Trophoblast cell (in vitro differentiated cells and primary cell): ENCODE data around the gene CAPN3.

ENCODE experiments used
- DNase-seq, 2 donors: peaks; one replicate each; pipeline ENCODE4 v3.0.0-alpha.2; 2016
- H2AFZ ChIP-seq: 2 replicates; pipeline ENCODE4 v1.6.1; 2013; ENCODE audit warnings: low read length, moderate library complexity, mild to moderate bottlenecking; ENCODE audit not compliant: insufficient read depth, poor library complexity
- H2AK5ac ChIP-seq: 2 replicates; pipeline ENCODE4 v1.6.1; 2013; ENCODE audit warnings: mild to moderate bottlenecking, low read length
- H2BK120ac ChIP-seq: 2 replicates; pipeline ENCODE4 v1.6.1; 2013; ENCODE audit warnings: low read length, mild to moderate bottlenecking, moderate library complexity; ENCODE audit not compliant: insufficient read depth, poor library complexity
- H2BK12ac ChIP-seq: 2 replicates; pipeline ENCODE4 v1.6.1; 2013; ENCODE audit warnings: mild to moderate bottlenecking, low read length, moderate library complexity
- H2BK5ac ChIP-seq: 2 replicates; pipeline ENCODE4 v1.6.1; 2013; ENCODE audit warnings: low read length, low read depth, moderate library complexity, mild to moderate bottlenecking; ENCODE audit not compliant: poor library complexity
- H3K14ac ChIP-seq: 2 replicates; pipeline ENCODE4 v1.6.1; 2013; ENCODE audit warnings: mild to moderate bottlenecking, low read length
- H3K18ac ChIP-seq: 2 replicates; pipeline ENCODE4 v1.6.1; 2013; ENCODE audit warnings: mild to moderate bottlenecking, low read length
- H3K23ac ChIP-seq: 2 replicates; pipeline ENCODE4 v1.6.1; 2013; ENCODE audit warnings: low read length
- H3K27ac ChIP-seq: 2 replicates; pipeline ENCODE4 v1.5.1; 2013; ENCODE audit warnings: low read depth, mild to moderate bottlenecking, inconsistent platforms, low read length, moderate library complexity
- H3K27me3 ChIP-seq: 2 replicates; pipeline ENCODE4 v1.6.1; 2013; ENCODE audit warnings: inconsistent platforms, mild to moderate bottlenecking, low read length, moderate library complexity; ENCODE audit not compliant: insufficient read depth
- H3K36me3 ChIP-seq, 2 experiments: 1 replicate in 1 of 2; 2 replicates in 1 of 2; pipeline ENCODE4 v1.6.1; 2013; ENCODE audit warnings: low read length in 2 of 2, mild to moderate bottlenecking in 2 of 2, moderate library complexity in 1 of 2; ENCODE audit not compliant: insufficient read depth in 2 of 2, control insufficient read depth in 1 of 2
- H3K4ac ChIP-seq: 2 replicates; pipeline ENCODE4 v1.6.1; 2013; ENCODE audit warnings: low read depth, mild to moderate bottlenecking, low read length, moderate library complexity
- H3K4me1 ChIP-seq, 2 experiments: 1 replicate in 1 of 2; 2 replicates in 1 of 2; pipeline ENCODE4 v1.6.1; 2013; ENCODE audit warnings: low read length in 2 of 2, mild to moderate bottlenecking in 2 of 2, moderate library complexity in 1 of 2; ENCODE audit not compliant: insufficient read depth in 2 of 2, control insufficient read depth in 1 of 2
- H3K4me2 ChIP-seq: 2 replicates; pipeline ENCODE4 v1.6.1; 2013; ENCODE audit warnings: inconsistent platforms, mild to moderate bottlenecking, low read length, moderate library complexity
- H3K4me3 ChIP-seq: 2 replicates; pipeline ENCODE4 v1.5.1; 2013; ENCODE audit warnings: mild to moderate bottlenecking, low read depth, low read length, inconsistent platforms
- H3K79me1 ChIP-seq: one replicate; pipeline ENCODE4 v1.6.1; 2013; ENCODE audit warnings: low read length
- H3K79me2 ChIP-seq: 2 replicates; pipeline ENCODE4 v1.6.1; 2013; ENCODE audit warnings: low read length, mild to moderate bottlenecking; ENCODE audit not compliant: control insufficient read depth, insufficient read depth, poor library complexity
- H3K9ac ChIP-seq: 2 replicates; pipeline ENCODE4 v1.6.1; 2013; ENCODE audit warnings: mild to moderate bottlenecking, low read length
- H3K9me3 ChIP-seq: 2 replicates; pipeline ENCODE4 v1.6.1; 2013; ENCODE audit warnings: low read depth, mild to moderate bottlenecking, control low read depth, inconsistent platforms, low read length; ENCODE audit not compliant: insufficient read depth
- H4K12ac ChIP-seq: 2 replicates; pipeline ENCODE4 v1.6.1; 2013; ENCODE audit warnings: low read depth, mild to moderate bottlenecking, low read length, moderate library complexity
- H4K8ac ChIP-seq: 2 replicates; pipeline ENCODE4 v1.6.1; 2013; ENCODE audit warnings: low read depth, mild to moderate bottlenecking, low read length, moderate library complexity
- H4K91ac ChIP-seq: one replicate; pipeline ENCODE4 v1.6.1; 2013; ENCODE audit warnings: low read depth, mild to moderate bottlenecking, low read length, moderate library complexity
- WGBS: extraction: QIAGEN DNeasy Blood & Tissue Kit; methylation state at CpG from one replicate; pipeline ENCODE4 v1.1.7; 2013; ENCODE audit warnings: missing lambda C conversion rate; ENCODE audit not compliant: insufficient read length, insufficient coverage; ENCODE audit errors: extremely low coverage; 5-methylcytosine and 5-hydroxymethylcytosine counted together

CAPN3 gene

DNA sequence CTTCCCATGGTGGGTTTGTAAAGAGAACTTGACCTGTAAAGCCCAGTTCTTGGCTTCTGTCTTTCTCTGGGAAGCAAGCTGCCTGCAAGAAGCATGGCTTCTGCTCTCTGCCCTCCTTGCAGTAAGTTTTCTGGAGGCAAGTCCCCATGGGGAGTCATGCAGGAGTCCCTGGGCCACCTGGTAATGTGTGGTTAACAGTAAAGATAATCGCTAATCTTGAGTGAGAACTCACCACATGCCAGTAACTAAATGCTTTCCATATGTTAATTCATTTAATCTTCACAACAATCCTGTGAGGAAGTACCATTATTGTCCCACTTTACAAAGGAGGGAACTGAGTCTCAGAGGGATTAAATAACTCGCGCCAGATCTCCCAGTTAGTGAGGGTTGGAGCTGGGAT is 4.2 kb downstream of the CAPN3 start:
- Histone ChIP-seq H3K4me3 (no peak overlapping the region), H3K14ac (no peak overlapping the region), H3K4me2 (no peak overlapping the region), H4K8ac (no peak overlapping the region), H3K9ac (no peak overlapping the region), H3K23ac (no peak overlapping the region), H3K27ac (no peak overlapping the region), H2AK5ac (no peak overlapping the region), H3K79me1 (no peaks in the 10 kb centered on the region), H2BK12ac (no peak overlapping the region), H2BK120ac (no peak overlapping the region), H3K4ac (no peak overlapping the region), H2AFZ (no peak overlapping the region), H2BK5ac (no peak overlapping the region), H4K12ac (no peak overlapping the region), H3K18ac (no peak overlapping the region), H3K9me3 (no peaks in the 10 kb centered on the region), H3K4me1 (no peaks in the 10 kb centered on the region), H4K91ac (no peak overlapping the region), H3K79me2 (no peaks in the 10 kb centered on the region), H3K36me3 (no peaks in the 10 kb centered on the region), H3K27me3 (no peaks in the 10 kb centered on the region)
- WGBS = no CpG with 5 or more reads among the region's 3 CpGs
- DNase-seq = no peak

DNA sequence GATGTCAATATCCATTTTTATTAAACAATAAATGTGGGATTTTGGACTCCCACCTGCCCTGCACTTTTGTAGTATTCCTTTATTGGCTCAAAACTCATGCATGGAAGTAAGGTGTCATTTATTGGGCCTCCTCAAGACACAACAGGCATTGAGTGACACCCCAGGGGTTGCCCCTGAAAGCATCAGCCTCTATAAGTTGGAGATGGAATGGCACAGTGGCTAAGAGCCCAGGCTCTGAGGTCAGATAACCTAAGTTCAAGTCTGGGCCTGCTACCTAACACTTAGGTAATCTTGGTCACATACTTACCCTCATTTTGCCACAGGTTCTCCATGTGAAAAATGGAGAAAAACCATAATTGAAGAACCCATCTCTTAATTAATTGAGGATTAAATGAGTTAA is 4.6 kb downstream of the CAPN3 start:
- Histone ChIP-seq H2BK12ac (no peak overlapping the region), H3K36me3 (no peaks in the 10 kb centered on the region), H3K18ac (no peak overlapping the region), H3K4me3 (no peak overlapping the region), H2BK5ac (no peak overlapping the region), H3K27ac (no peak overlapping the region), H3K23ac (no peak overlapping the region), H4K12ac (no peak overlapping the region), H2AK5ac (no peak overlapping the region), H3K79me2 (no peaks in the 10 kb centered on the region), H2AFZ (no peak overlapping the region), H3K14ac (no peak overlapping the region), H2BK120ac (no peak overlapping the region), H3K9me3 (no peaks in the 10 kb centered on the region), H3K4ac (no peak overlapping the region), H4K91ac (no peak overlapping the region), H3K4me1 (no peaks in the 10 kb centered on the region), H3K4me2 (no peak overlapping the region), H3K9ac (no peak overlapping the region), H4K8ac (no peak overlapping the region), H3K27me3 (no peaks in the 10 kb centered on the region), H3K79me1 (no peaks in the 10 kb centered on the region)
- DNase-seq = no peak

DNA sequence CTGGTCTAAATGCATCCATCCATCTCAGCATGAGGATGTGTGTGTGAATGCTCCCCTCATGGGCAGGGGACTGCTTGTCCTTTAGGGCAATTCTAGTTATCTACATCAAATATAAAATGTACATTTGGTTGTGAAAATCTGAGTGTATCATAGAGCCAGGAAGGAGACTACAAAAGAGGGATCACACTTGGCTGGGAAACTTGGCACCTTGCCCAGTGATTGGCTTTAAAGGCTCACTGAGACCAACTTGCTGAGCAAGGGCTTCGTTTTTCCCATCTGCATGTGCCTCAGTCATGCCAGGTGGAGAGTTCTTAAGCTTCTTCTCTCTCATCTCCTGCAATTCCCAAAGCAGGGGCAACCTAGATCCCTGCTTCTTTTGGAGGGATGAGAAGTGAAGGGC is 5.2 kb downstream of the CAPN3 start:
- Histone ChIP-seq H3K79me1 (no peaks in the 10 kb centered on the region), H2BK12ac (no peak overlapping the region), H3K27ac (no peak overlapping the region), H2BK5ac (no peak overlapping the region), H3K9me3 (no peaks in the 10 kb centered on the region), H3K4me1 (no peaks in the 10 kb centered on the region), H3K4me3 (no peak overlapping the region), H3K79me2 (no peaks in the 10 kb centered on the region), H3K14ac (no peak overlapping the region), H3K18ac (no peak overlapping the region), H3K27me3 (no peaks in the 10 kb centered on the region), H2AK5ac (no peak overlapping the region), H3K23ac (no peak overlapping the region), H3K9ac (no peak overlapping the region), H2AFZ (no peak overlapping the region), H3K4me2 (no peak overlapping the region), H4K8ac (no peak overlapping the region), H3K4ac (no peak overlapping the region), H2BK120ac (no peak overlapping the region), H4K12ac (no peak overlapping the region), H4K91ac (no peak overlapping the region), H3K36me3 (no peaks in the 10 kb centered on the region)
- WGBS = no CpG with 5 or more reads among the region's 1 CpG
- DNase-seq = no peak

DNA sequence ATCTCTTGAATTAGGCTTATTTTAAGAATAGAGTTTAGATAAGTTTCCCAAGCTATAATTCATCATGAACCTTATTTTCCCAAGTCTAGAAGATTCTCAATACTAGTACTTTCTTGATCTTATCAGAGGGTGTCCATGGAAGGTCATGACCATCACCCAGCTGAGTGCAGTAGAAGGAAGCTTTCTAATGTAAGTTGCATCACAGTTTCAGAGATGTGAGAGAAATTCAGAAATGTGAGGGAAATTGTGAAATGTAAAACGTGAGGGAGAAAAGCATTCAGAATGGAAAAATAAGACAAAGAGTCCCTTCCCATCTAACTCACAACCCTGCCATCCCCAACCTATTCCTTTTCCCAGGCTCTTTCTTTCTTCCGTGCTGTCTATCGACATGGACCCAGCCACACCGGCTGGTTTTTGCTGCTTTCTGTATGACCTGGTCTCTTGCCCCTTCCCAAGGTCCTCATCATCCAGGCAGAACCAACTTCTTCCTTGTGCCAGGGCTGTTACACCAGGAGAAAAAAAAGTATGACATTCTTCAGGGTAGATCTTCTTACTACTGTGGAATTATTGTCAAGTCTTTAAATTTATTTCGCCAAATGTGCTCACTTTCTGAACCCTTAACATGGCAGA is 6.7 kb downstream of the CAPN3 start:
- Histone ChIP-seq H3K18ac (no peak overlapping the region), H2BK120ac (no peak overlapping the region), H3K9ac (no peak overlapping the region), H3K4me2 (no peak overlapping the region), H3K79me1 (no peaks in the 10 kb centered on the region), H4K12ac (no peak overlapping the region), H3K36me3 (no peaks in the 10 kb centered on the region), H3K23ac (no peak overlapping the region), H3K14ac (no peak overlapping the region), H4K8ac (no peak overlapping the region), H4K91ac (no peak overlapping the region), H3K27me3 (no peaks in the 10 kb centered on the region), H3K79me2 (no peaks in the 10 kb centered on the region), H2BK12ac (no peak overlapping the region), H3K4me3 (no peak overlapping the region), H3K27ac (no peak overlapping the region), H2AFZ (no peak overlapping the region), H2BK5ac (no peak overlapping the region), H3K9me3 (no peaks in the 10 kb centered on the region), H3K4ac (no peak overlapping the region), H3K4me1 (no peaks in the 10 kb centered on the region), H2AK5ac (no peak overlapping the region)
- no peak for DNase-seq
- 100% methylated on average over 1 of the region's 5 CpGs for WGBS
